SK-N-SH treated with all-trans-retinoic acid at 6 μM for 48 hours (cell line): Measurements from ENCODE around the gene SIM2.
"Not testable (repeated sequence)": the region's sequence is repeated elsewhere in the genome, so short reads cannot be mapped to it uniquely, and the experiment has no call there.

Source experiments
- ATAC-seq: fragments of 200-7000 bp; cut with Tn5 transposase; 3 replicates; pipeline ENCODE4 v1.9.1; 2020; ENCODE audit warnings: mild to moderate bottlenecking, moderate library complexity
- ARNTL ChIP-seq: fragments of 450-650 bp; formaldehyde crosslinking; IDR thresholded peaks from 2 replicates; pipeline ENCODE4 v1.5.0; 2020; ENCODE audit warnings: low read depth, mild to moderate bottlenecking, moderate library complexity, borderline replicate concordance
- CREB5 ChIP-seq: fragments of 250-450 bp; sonication (Bioruptor Pico); IDR thresholded peaks from 2 replicates; pipeline ENCODE4 v1.5.1; 2020; ENCODE audit warnings: low read depth, mild to moderate bottlenecking, moderate library complexity
- CSDC2 ChIP-seq: fragments of 250-450 bp; sonication (Bioruptor Pico); IDR thresholded peaks from 2 replicates; pipeline ENCODE4 v1.5.0; 2020; ENCODE audit warnings: mild to moderate bottlenecking, moderate library complexity
- CSRNP3 ChIP-seq: fragments of 250-450 bp; sonication (Bioruptor Pico); IDR thresholded peaks from 2 replicates; pipeline ENCODE4 v1.5.1; 2021; ENCODE audit warnings: mild to moderate bottlenecking, moderate library complexity
- ESRRG ChIP-seq: fragments of 250-450 bp; sonication (Bioruptor Pico); IDR thresholded peaks from 2 replicates; pipeline ENCODE4 v1.6.1; 2021; ENCODE audit warnings: mild to moderate bottlenecking
- GLIS3 ChIP-seq: fragments of 250-450 bp; sonication (Bioruptor Pico); IDR thresholded peaks from 2 replicates; pipeline ENCODE4 v1.5.0; 2020; ENCODE audit warnings: mild to moderate bottlenecking, moderate library complexity
- ISL1 ChIP-seq: fragments of 250-450 bp; sonication (Bioruptor Pico); IDR thresholded peaks from 2 replicates; pipeline ENCODE4 v2.1.2; 2022; ENCODE audit warnings: mild to moderate bottlenecking, moderate library complexity
- OSR1 ChIP-seq: fragments of 250-450 bp; sonication (Bioruptor Pico); IDR thresholded peaks from 2 replicates; pipeline ENCODE4 v1.8.0; 2022; ENCODE audit warnings: moderate library complexity, mild to moderate bottlenecking, inconsistent platforms
- PATZ1 ChIP-seq: fragments of 250-450 bp; sonication (Bioruptor Pico); IDR thresholded peaks from 2 replicates; pipeline ENCODE4 v1.8.0; 2020; ENCODE audit warnings: mild to moderate bottlenecking, moderate library complexity, borderline replicate concordance
- POU6F1 ChIP-seq: fragments of 250-450 bp; sonication (Bioruptor Pico); IDR thresholded peaks from 2 replicates; pipeline ENCODE4 v1.8.0; 2021; ENCODE audit warnings: low read depth, mild to moderate bottlenecking, moderate library complexity, borderline replicate concordance
- RARB ChIP-seq: fragments of 250-450 bp; sonication (Bioruptor Pico); IDR thresholded peaks from 2 replicates; pipeline ENCODE4 v1.8.0; 2021; ENCODE audit warnings: mild to moderate bottlenecking, moderate library complexity
- SNAI2 ChIP-seq: fragments of 250-450 bp; sonication (Bioruptor Pico); IDR thresholded peaks from 2 replicates; pipeline ENCODE4 v1.5.0; 2020; ENCODE audit warnings: mild to moderate bottlenecking, moderate library complexity
- TCF4 ChIP-seq: fragments of 250-450 bp; sonication (Bioruptor Pico); IDR thresholded peaks from 2 replicates; pipeline ENCODE4 v1.8.0; 2021; ENCODE audit warnings: mild to moderate bottlenecking, moderate library complexity, borderline replicate concordance
- TOX ChIP-seq: fragments of 250-450 bp; sonication (Bioruptor Pico); IDR thresholded peaks from 2 replicates; pipeline ENCODE4 v1.8.0; 2021; ENCODE audit warnings: mild to moderate bottlenecking, moderate library complexity, borderline replicate concordance
- TSHZ2 ChIP-seq: fragments of 250-450 bp; sonication (Bioruptor Pico); IDR thresholded peaks from 2 replicates; pipeline ENCODE4 v1.5.0; 2020; ENCODE audit warnings: mild to moderate bottlenecking, moderate library complexity
- ZC3H10 ChIP-seq: fragments of 250-450 bp; sonication (Bioruptor Pico); IDR thresholded peaks from 2 replicates; pipeline ENCODE4 v1.5.1; 2021; ENCODE audit warnings: mild to moderate bottlenecking, moderate library complexity
- ZFP3 ChIP-seq: fragments of 250-450 bp; sonication (Bioruptor Pico); IDR thresholded peaks from 2 replicates; pipeline ENCODE4 v1.5.0; 2020; ENCODE audit warnings: mild to moderate bottlenecking, moderate library complexity
- ZFP30 ChIP-seq: fragments of 450-650 bp; formaldehyde crosslinking; IDR thresholded peaks from 2 replicates; pipeline ENCODE4 v1.5.0; 2022; ENCODE audit warnings: mild to moderate bottlenecking, moderate library complexity
- ZNF565 ChIP-seq: fragments of 450-650 bp; formaldehyde crosslinking; conservative IDR thresholded peaks from 2 replicates; pipeline ENCODE4 v1.5.0; 2020; ENCODE audit warnings: low read depth, mild to moderate bottlenecking, moderate library complexity
- ZNF70 ChIP-seq: fragments of 450-650 bp; formaldehyde crosslinking; IDR thresholded peaks from 2 replicates; pipeline ENCODE4 v1.5.0; 2020; ENCODE audit warnings: mild to moderate bottlenecking, moderate library complexity
- ZNF8 ChIP-seq: fragments of 450-650 bp; formaldehyde crosslinking; IDR thresholded peaks from 2 replicates; pipeline ENCODE4 v1.5.0; 2020; ENCODE audit warnings: mild to moderate bottlenecking, moderate library complexity

The SIM2 gene

GRCh38 chr21:36698981-36699545 lies at the start of gene SIM2:
Gene SIM2 (plus strand): TSS chr21:36699115. CDS start chr21:36699747, 632 bp downstream.
- no peak for ATAC-seq
- TF ChIP-seq ZFP3 = no peak
- no peak for TF ChIP-seq ESRRG (CRISPR knock-in tag)
- TF ChIP-seq ZFP30 (CRISPR knock-in tag) = no peak
- no peak for TF ChIP-seq ZNF565 (CRISPR knock-in tag)
- TF ChIP-seq CSRNP3 (CRISPR knock-in tag) = no peak
- TF ChIP-seq TSHZ2 (CRISPR knock-in tag) = no peak
- no peak for TF ChIP-seq TOX (CRISPR knock-in tag)
- TF ChIP-seq ISL1 = no peak
- TF ChIP-seq, all 23 proteins: peak for 0

- no peak for TF ChIP-seq PATZ1 (CRISPR knock-in tag)
- TF ChIP-seq ZFP30 (CRISPR knock-in tag) = no peak
- no peak for TF ChIP-seq ARNTL (CRISPR knock-in tag)
- no peak for ATAC-seq
Measured at GRCh38 chr21:36654324-36654723, 44.6 kb upstream of the SIM2 start.

GRCh38 chr21:36654796-36655325 lies 44.1 kb upstream of the SIM2 start:
- TF ChIP-seq RARB (CRISPR knock-in tag) = no peak
- TF ChIP-seq ZNF70 (CRISPR knock-in tag) = no peak
- no peak for ATAC-seq

- ATAC-seq = no peak
- no peak for TF ChIP-seq CREB5 (CRISPR knock-in tag)
- no peak for TF ChIP-seq ZFP3
- TF ChIP-seq ZNF565 (CRISPR knock-in tag) = no peak
- TF ChIP-seq TCF4 (CRISPR knock-in tag) = no peak
- no peak for TF ChIP-seq ESRRG (CRISPR knock-in tag)
- TF ChIP-seq SNAI2 (CRISPR knock-in tag) = no peak
- no peak for TF ChIP-seq RARB (CRISPR knock-in tag)
- TF ChIP-seq ISL1 = no peak
- no peak for TF ChIP-seq ZNF70 (CRISPR knock-in tag)
- TF ChIP-seq POU6F1 (CRISPR knock-in tag) = no peak
- TF ChIP-seq PATZ1 (CRISPR knock-in tag) = no peak
- no peak for TF ChIP-seq OSR1 (CRISPR knock-in tag)
- TF ChIP-seq ZFP30 (CRISPR knock-in tag) = no peak
- TF ChIP-seq ZNF8 = no peak
- no peak for TF ChIP-seq ZC3H10 (CRISPR knock-in tag)
- TF ChIP-seq CSDC2 = no peak
- no peak for TF ChIP-seq TOX (CRISPR knock-in tag)
- TF ChIP-seq GLIS3 (CRISPR knock-in tag) = no peak
- TF ChIP-seq TSHZ2 (CRISPR knock-in tag) = no peak
Measured at GRCh38 chr21:36656138-36656537, 42.8 kb upstream of the SIM2 start.

GRCh38 chr21:36657290-36657689 lies 41.6 kb upstream of the SIM2 start:
- not testable (repeated sequence) for ATAC-seq
